Measurements from ENCODE around the gene METTL2A.

- no peak for TF ChIP-seq CTCF (IDR thresholded peaks at IDR 0.05; ENCODE audit: low read depth, low read length, missing input control)
- TF ChIP-seq TAF1 (conservative IDR thresholded peaks at IDR 0.05): no peak
- TF ChIP-seq FOXA1 (IDR thresholded peaks at IDR 0.05): no peak
- TF ChIP-seq RAD21 (IDR thresholded peaks at IDR 0.05): no peak
- TF ChIP-seq HNF4G (IDR thresholded peaks at IDR 0.05): no peak
- no peak for TF ChIP-seq ZBTB33 (IDR thresholded peaks at IDR 0.05)
- no peak for TF ChIP-seq GABPA (IDR thresholded peaks at IDR 0.05 in 1 of 2, conservative IDR thresholded peaks at IDR 0.05 in 1 of 2)
- TF ChIP-seq YY1 (IDR thresholded peaks at IDR 0.05): no peak
- no peak for TF ChIP-seq MAX (IDR thresholded peaks at IDR 0.05)
- TF ChIP-seq ATF3 (IDR thresholded peaks at IDR 0.05): no peak
- no peak for TF ChIP-seq SP1 (IDR thresholded peaks at IDR 0.05)
- no peak for TF ChIP-seq REST (IDR thresholded peaks at IDR 0.05)
These were observed 18.2 kb upstream of the METTL2A start for GRCh38 chr17:62405451-62405850.
